ENCODE measurements around the gene XAGE5.

GRCh38 chrX:52852110-52852860, 41.2 kb downstream of the XAGE5 start:
- no peak for TF ChIP-seq CTCF (IDR thresholded peaks at IDR 0.05; ENCODE audit: insufficient read depth, low read length)
- TF ChIP-seq REST (IDR thresholded peaks at IDR 0.05; ENCODE audit: insufficient replicate concordance, low read depth): no peak
- TF ChIP-seq POLR2AphosphoS5 (IDR thresholded peaks at IDR 0.05; ENCODE audit: low read depth): no peak
